Testis (tissue), 2 donors: Measurements from ENCODE around the gene OSBPL8.

Source experiments
- POLR2A ChIP-seq: fragments of 450-650 bp; IDR thresholded peaks from one replicate; pipeline ENCODE4 v1.6.1; 2017; ENCODE audit warnings: antibody characterized with exemption, mild to moderate bottlenecking, moderate library complexity
- TF ChIP-seq, protein P1 (sequence below), 3 experiments: fragments of 450-650 bp in 2 of 3; fragments of 200-600 bp in 1 of 3; sonication (generic) in 1 of 3; IDR thresholded peaks; one replicate each; pipeline ENCODE4 v1.5.1; 2016 to 2019; ENCODE audit warnings: antibody characterized with exemption in 3 of 3, mild to moderate bottlenecking in 2 of 3, moderate library complexity in 1 of 3

DNA sequence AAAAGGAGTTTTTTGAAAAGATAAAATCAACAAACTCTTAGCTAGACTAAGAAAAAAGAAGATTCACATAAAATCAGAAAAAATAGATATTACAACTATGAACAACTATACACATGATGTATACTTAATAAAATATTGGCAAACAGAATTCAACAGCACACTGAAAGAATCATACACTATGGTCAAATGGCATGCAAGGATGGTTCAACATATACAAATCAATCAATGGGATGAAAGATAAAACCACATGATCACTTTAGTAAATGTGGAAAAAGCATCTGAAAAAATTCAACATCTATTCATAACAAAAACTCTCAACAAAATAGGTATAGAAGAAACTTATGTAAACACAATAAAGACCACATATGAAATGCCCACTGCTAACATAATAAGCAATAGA lies 126.8 kb downstream of the OSBPL8 start:
- TF ChIP-seq, protein P1, sequence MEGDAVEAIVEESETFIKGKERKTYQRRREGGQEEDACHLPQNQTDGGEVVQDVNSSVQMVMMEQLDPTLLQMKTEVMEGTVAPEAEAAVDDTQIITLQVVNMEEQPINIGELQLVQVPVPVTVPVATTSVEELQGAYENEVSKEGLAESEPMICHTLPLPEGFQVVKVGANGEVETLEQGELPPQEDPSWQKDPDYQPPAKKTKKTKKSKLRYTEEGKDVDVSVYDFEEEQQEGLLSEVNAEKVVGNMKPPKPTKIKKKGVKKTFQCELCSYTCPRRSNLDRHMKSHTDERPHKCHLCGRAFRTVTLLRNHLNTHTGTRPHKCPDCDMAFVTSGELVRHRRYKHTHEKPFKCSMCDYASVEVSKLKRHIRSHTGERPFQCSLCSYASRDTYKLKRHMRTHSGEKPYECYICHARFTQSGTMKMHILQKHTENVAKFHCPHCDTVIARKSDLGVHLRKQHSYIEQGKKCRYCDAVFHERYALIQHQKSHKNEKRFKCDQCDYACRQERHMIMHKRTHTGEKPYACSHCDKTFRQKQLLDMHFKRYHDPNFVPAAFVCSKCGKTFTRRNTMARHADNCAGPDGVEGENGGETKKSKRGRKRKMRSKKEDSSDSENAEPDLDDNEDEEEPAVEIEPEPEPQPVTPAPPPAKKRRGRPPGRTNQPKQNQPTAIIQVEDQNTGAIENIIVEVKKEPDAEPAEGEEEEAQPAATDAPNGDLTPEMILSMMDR (IDR thresholded peaks at IDR 0.05), result no peak
- TF ChIP-seq POLR2A, result no peak
